ENCODE results near the gene TEKT2. TPM values are rescaled to one million over a fixed set of nuclear protein-coding genes. Genes with fewer than 3 reads are reported as not detected.

The TEKT2 gene
- total and polyA plus RNA-seq, 2 of the 8 experiments (the other 6 are each of a cell fraction or from before 2014, with no cell fraction given): 1.6 to 1.7 TPM

- Histone ChIP-seq H2BK5ac (ENCODE audit: low read depth, low read length) (no peak overlapping the region), H3K27ac (ENCODE audit: low read depth, low read length) (no peak overlapping the region), H3K9me3 (ENCODE audit: insufficient read depth in 2 of 2, low read depth in 1 of 2, low read length in 1 of 2) (no peaks in the 10 kb centered on the region), H2BK20ac (ENCODE audit: low read length) (no peak overlapping the region), H2AK5ac (ENCODE audit: low read depth, low read length) (no peak overlapping the region), H3K79me2 (ENCODE audit: control insufficient read depth in 1 of 2, insufficient read depth in 2 of 2, low read length in 2 of 2) (peaks cover 0 to 15% of the 10 kb centered on the region in 2 experiments; a peak in 2 of 4 replicates), H3K14ac (ENCODE audit: insufficient read length) (no peak overlapping the region), H2BK15ac (ENCODE audit: low read length) (no peak overlapping the region), H3K4me1 (replicated peaks in 1 of 4; ENCODE audit: control insufficient read depth in 3 of 4, insufficient read depth in 4 of 4, low read length in 3 of 4) (peaks cover 0 to 11% (median 9%) of the 10 kb centered on the region in 4 experiments; a peak in 5 of 7 replicates), H3K4me3 (ENCODE audit: extremely low read depth in 1 of 4, insufficient read depth in 2 of 4, low read depth in 3 of 4, low read length in 4 of 4) (no peak overlapping the region), H3K9ac (replicated peaks in 1 of 4; ENCODE audit: extremely low read depth in 1 of 4, low read depth in 3 of 4, low read length in 3 of 4) (no peak overlapping the region; a peak in 1 of 7 replicates), H2AFZ (ENCODE audit: low read length) (no peak overlapping the region), H4K8ac (ENCODE audit: extremely low read depth, insufficient read depth, low read length) (no peak overlapping the region), H3K23me2 (ENCODE audit: low read depth, low read length) (peaks cover 7% of the 10 kb centered on the region; the same call in 1 of the 2 replicates), H3K56ac (replicated peaks; ENCODE audit: insufficient read length, low read depth, low read length) (no peak overlapping the region), H3K79me1 (ENCODE audit: low read depth, low read length) (peaks cover 5% of the 10 kb centered on the region; the same call in 1 of the 2 replicates), H2BK12ac (ENCODE audit: low read depth, low read length) (no peak overlapping the region), H3K36me3 (ENCODE audit: control insufficient read depth in 2 of 4, insufficient read depth in 4 of 4, low read length in 3 of 4) (peaks cover 23 to 38% (median 33%) of the 10 kb centered on the region in 4 experiments), H3K4me2 (ENCODE audit: insufficient read depth in 1 of 2, low read depth in 2 of 2, low read length in 2 of 2) (no peak overlapping the region), H4K91ac (replicated peaks; ENCODE audit: insufficient read length, low read length) (no peak overlapping the region), H3K23ac (ENCODE audit: insufficient read length) (no peak overlapping the region), H3K4ac (replicated peaks; ENCODE audit: insufficient read length, low read depth, low read length) (no peak overlapping the region), H4K20me1 (replicated peaks in 1 of 2; ENCODE audit: control insufficient read depth in 1 of 2, insufficient read depth in 2 of 2, low read length in 2 of 2) (peaks cover 0 to 10% of the 10 kb centered on the region in 2 experiments), H2BK120ac (replicated peaks; ENCODE audit: low read depth, low read length) (no peak overlapping the region), H4K5ac (ENCODE audit: insufficient read length, low read depth, low read length) (no peak overlapping the region), H3K27me3 (replicated peaks in 1 of 4; ENCODE audit: control insufficient read depth in 3 of 4, extremely low read depth in 1 of 4, insufficient read depth in 3 of 4, low read length in 3 of 4) (no peaks in the 10 kb centered on the region), H3K18ac (ENCODE audit: extremely low read depth, low read length) (no peak overlapping the region)
- WGBS, 2 experiments (ENCODE audit: extremely low coverage in 1 of 2, insufficient coverage in 1 of 2, insufficient read length in 1 of 2, insufficient replicate concordance in 2 of 2, low coverage in 1 of 2, low lambda C conversion rate in 2 of 2, missing lambda C conversion rate in 1 of 2): 90% methylated on average over 4 of the region's 4 CpGs; no CpG with 5 or more reads in 1 of the 2 experiments
- no peak for FAIRE-seq
- DNase-seq (ENCODE audit: low read depth in 1 of 2, low spot score in 2 of 2): no peak
- POLR2A ChIA-PET (ENCODE audit: partially characterized antibody): interaction anchor here (1.1 kb wide), 1 partner anchor 58 kb away, joined by 5 read pairs; the partner anchor contains the start of gene TRAPPC3
- no peak for TF ChIP-seq JUND (IDR thresholded peaks at IDR 0.05; ENCODE audit: low read length)
- TF ChIP-seq ASH2L (IDR thresholded peaks at IDR 0.05; ENCODE audit: low read length): no peak
- CTCF ChIA-PET (ENCODE audit: partially characterized antibody): interaction anchor here (0.7 to 32.6 kb wide), 4 partner anchors 12 to 304 kb away, joined by 3 to 738 read pairs (median 3); no protein-coding TSS in a partner anchor
Measured at GRCh38 chr1:36091141-36091540, 7.2 kb downstream of the TEKT2 start.
